ENCODE measurements around the gene SCAP. TPM values are rescaled to one million over a fixed set of nuclear protein-coding genes. Genes with fewer than 3 reads are reported as not detected.

SCAP gene
- polyA plus RNA-seq, 3 donors, result 64.8 to 73.8 (median 67.7) TPM

DNA sequence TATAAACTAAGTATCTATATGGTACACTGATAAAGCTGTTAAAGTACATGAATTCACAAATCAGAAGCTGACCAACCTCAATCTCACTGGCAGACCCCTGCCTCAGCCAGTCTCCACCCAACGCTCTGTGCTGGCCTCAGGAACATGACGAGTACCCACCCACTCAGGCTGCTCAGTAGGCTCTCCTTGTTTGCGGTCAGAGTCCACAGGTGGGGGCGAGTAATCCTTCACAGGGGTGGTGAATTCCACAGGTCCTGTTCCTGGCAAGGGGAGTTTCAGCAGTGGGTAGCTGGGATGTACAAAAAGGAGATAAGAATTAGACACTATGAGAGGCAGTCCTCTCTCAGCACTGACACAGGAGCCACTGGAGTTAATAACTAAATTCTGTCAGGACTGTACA, 40.9 kb downstream of the SCAP start:
- no peak for DNase-seq (ENCODE audit: low read depth in 3 of 3, low spot score in 2 of 3)

DNA sequence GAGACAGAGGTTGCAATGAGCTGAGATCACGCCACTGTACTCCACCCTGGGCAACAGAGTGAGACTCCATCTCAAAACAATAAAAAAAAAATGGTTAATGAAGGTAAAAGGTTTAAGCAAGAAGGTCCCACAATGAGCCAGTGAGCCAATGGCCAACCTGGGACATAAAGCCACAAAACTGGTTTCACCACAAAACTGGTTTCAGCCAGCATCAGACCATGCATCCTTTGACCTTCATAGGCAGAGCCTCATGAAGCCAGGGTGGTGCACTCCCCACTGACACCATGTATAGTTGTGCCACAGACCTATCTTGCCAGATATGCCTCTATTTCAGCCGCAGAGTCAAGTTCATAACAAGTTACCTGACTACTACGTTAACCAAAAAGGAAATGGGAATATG, 41.9 kb downstream of the SCAP start:
- DNase-seq (ENCODE audit: low read depth in 3 of 3, low spot score in 2 of 3), result no peak

DNA sequence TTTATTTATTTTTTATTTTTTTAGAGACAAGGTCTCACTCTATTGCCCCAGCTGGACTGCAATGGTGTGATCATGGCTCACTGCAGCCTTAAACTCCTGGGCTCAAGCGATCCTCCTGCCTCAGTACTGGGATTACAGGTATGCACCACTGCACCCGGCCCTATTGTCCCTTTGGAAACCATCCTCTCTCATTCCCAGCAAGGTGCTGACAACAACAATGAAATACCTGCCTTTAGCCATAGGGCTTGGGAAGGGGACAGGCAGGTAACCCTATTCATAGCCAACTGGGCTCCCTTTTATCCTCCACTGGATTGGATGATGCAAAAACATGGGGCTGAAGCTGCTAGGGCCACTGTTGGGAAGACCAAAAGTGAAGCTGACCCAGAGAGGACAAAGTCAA, 43.1 kb downstream of the SCAP start:
- no peak for DNase-seq (ENCODE audit: low read depth in 3 of 3, low spot score in 2 of 3)

DNA sequence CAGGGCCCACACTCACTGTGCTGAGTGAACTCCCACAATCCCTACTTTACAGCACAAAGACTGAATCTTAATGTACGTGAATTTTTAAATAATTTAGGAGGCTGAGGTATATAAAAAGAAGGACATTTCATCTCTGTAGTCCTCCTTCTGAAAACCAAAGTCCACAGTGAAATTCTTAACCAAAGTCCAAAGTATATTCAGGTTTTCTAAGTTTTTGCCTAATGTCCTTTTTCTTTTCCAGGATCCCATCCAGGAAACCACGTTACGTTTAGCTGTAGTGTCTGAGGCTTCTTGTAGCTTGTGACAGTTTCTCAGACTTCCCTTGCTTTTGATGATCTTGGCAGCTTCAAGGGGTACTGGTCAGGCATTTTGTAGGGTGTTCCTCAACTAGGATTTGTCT, 44.5 kb downstream of the SCAP start:
- no peak for DNase-seq (ENCODE audit: low read depth in 3 of 3, low spot score in 2 of 3)

DNA sequence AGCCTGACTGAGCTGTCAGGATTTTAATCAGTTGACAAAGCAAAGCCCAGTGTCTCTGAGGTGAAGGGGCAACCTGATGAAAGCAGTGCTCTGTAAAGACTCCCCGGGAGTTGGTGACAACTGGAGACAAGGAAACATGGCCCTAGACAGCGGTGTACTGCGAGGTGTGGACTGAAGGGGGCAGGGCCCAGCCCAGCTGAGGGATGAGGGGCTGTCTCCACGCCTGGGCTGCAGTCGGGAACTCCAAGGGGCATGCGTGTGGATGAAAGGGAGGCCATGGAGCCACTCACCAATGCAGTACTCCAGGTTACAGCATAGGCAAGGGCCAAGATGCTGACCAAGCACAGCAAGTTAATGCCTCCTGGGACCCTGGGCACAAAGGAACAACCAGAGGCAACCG, 45.1 kb downstream of the SCAP start:
- no peak for DNase-seq (ENCODE audit: low read depth in 3 of 3, low spot score in 2 of 3)

DNA sequence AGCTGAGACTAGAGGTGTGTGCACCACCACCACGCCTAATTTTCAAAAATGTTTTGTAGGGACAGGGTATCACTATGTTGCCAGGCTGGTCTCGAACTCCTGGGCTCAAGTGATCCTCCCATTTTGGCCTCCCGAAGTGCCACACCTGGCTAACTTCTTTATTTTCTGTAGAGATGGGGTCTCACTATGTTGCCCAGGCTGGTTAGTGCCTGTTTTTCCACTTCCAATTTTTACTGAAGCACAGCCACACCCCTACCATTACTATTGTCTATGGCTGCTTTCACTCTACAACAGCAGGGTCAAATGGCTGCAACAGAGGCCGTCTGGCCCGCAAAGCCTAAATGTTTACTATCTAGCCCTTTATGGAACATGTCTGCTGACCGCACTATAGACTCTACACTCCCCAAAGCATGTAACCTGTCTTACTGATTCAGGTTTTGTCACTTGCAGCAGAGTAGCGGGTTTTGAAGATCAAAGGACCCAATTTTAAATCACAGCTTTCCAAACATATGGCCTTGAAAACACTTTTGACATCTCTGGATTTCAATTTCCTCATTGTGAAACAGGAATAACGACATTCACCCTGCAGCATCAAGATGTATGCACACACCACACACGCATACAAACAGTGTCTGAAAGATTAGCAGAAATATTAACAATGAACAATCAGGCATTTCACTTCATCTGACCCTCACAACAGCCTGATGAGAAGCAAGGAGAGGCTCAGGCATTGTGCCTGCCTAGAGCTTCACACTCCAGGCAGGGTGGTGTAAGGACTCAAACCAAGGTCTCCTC, 46.1 kb downstream of the SCAP start:
- DNase-seq (ENCODE audit: low read depth in 3 of 3, low spot score in 2 of 3), result no peak

DNA sequence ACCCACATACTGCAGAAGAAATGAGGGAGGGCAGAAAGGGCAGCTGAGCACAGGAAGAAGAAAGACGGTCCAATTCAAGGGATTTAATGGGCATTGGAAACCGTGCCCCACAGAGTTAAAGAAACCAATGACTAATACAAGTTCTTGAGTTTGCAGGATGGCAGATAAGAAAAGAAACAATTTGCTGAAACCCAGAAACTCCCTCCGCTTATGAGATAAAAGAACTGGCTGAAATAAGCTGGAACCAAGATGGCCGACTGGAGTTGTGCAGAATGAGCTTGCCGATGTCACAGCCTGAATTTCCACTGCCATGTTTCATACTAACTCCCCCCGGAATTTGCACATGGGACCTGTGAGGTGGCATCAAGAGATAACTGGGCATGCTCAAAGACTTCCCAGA, 47.1 kb downstream of the SCAP start:
- DNase-seq (ENCODE audit: low read depth in 3 of 3, low spot score in 2 of 3), result no peak

DNA sequence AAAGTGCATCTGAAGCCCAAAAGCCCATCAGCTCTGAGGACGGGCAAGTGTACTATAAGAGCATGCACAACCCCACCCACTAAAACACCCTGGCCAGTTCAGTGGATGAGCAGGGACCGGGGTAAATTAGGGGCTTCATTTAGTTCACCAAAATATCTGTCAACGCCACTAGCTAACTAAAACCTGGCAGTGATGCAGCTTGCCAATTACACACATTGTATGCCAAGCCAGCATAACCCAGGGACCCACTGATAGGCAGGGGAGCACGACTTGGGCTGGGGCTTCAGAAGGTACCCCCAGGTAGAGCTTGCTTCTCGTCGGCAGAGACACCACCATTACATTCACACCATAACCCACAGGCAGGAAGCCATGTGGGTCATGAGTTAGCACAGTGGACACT, 47.9 kb downstream of the SCAP start:
- DNase-seq (ENCODE audit: low read depth in 3 of 3, low spot score in 2 of 3), result no peak

DNA sequence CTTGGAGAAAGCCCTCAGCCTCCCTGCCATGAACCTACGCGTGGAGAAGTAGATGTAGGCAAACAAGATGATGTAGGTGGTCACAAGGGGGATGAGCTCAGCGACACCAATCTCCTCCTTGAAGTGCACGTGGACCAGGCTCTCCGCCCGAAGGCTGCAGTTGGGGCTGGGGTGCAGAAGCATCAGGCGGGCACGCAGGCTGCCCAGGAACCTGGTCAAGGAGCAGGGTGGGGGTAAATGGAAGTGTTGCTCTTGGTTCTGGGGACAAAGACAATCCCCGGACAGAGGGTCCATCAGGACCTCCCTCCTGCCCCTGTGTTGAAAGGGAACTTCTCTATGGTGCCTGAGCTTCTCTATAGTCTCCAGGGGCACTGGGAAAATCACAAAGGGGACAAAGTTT, 49.8 kb downstream of the SCAP start:
- DNase-seq (ENCODE audit: low read depth in 3 of 3, low spot score in 2 of 3), result no peak

DNA sequence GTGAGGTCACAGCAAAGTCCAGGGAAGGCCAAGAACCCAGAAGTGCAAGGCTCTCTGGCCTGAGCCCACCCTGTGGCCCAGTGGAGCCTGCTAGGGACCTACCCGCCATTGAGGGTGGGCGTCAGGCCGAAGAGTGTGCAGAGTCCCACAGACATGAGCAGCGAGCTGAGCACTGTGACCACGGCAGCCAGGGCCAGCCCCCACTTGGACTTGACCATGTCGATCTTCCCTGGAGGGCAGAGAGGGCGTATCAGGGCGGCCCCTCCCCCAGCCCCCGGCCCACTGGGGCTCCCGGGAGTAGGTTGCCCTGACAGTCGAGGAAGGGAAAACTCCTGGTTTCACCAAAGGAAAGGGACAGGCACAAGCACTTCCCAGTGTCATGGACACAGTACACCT, 50.4 kb downstream of the SCAP start:
- DNase-seq (ENCODE audit: low read depth in 3 of 3, low spot score in 2 of 3), result no peak

DNA sequence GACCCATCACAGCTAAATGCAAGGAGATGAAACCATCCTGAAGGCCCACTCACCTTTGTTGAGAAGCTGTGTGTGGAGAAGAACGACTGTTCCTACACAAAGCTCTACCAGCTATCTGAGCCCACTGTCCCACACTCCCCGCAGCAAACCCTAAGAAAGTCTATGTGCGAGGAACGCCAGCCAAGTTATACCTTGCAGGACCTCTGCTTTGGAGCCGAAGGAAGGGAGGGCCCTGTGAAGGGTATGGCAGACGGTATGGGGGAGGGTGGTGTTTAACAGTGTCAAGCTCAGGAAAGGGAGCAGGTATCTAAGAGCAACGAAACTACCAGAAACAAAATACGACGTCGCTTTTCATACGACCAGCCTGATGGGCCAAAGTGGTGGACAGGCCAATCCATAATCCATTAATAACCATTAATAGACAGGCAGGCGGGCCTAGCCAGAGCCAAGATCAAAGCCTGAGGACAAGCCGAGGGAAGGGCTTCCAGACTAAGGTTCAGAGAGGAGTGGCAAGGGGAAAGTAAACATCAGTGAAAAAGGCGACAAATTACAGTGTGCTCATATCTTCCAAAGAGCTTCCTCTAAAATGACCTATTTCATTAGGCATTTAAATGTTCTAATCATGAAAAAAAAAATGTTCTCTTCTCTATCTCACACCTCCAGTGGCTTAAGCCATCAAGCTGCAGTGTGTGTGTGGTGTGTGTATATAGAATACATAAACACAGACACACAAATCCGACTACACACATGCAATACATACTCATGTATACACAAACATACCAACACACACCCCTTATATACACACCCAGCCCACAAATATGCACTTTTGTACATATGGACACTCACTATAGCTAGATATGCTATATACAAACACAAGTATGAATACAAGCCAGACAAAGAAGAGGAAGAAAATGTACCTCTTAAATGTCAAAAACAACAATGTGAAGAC, 51.0 kb downstream of the SCAP start:
- no peak for DNase-seq (ENCODE audit: low read depth in 3 of 3, low spot score in 2 of 3)

DNA sequence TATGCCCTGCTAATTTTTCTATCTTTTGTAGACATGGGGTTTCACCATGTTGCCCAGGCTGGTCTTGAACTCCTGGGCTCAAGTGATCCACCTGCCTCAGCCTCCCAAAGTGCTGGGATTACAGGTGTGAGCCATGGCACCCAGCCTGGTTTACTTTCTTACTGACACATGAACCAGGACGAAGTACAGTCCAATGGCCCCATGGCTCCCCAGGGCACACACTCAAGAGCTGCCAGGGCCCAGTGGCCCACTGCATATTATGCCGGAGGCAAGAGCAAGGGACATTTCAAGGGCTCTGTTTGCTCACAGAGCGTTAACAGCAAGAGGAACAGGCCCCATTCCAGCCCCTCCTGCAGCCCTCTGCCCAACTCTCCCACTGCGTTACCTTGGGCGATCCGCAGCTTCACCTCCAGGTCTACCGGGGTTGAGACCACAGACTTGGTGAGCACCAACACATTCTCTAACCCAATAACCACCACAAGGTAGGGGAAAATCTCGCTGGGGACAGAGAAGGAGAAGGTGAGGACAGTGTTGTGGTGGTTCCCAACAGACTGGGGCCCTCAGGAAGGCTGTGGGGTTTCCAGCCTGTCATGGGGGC, 52.1 kb downstream of the SCAP start:
- no peak for DNase-seq (ENCODE audit: low read depth in 3 of 3, low spot score in 2 of 3)

DNA sequence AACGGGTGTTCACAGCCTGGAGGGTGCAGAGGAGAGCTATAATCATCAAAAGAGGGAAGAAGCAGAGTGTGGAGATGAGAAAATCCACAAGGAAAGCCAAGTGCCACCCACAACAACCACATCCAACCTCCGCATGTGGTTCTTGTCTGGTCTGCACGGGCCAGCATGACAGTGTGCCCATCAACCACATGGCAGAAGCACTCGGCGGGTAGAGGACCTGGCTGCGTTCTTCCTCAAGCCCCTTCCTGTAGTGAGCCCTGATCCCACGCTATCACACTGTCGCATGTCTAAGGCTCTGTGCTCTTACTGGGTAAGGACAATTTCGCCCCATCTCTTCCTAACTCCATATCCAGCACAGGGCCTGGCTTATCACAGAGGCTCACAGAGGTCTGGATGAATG, 53.0 kb downstream of the SCAP start:
- DNase-seq (ENCODE audit: low read depth in 3 of 3, low spot score in 2 of 3), result no peak

DNA sequence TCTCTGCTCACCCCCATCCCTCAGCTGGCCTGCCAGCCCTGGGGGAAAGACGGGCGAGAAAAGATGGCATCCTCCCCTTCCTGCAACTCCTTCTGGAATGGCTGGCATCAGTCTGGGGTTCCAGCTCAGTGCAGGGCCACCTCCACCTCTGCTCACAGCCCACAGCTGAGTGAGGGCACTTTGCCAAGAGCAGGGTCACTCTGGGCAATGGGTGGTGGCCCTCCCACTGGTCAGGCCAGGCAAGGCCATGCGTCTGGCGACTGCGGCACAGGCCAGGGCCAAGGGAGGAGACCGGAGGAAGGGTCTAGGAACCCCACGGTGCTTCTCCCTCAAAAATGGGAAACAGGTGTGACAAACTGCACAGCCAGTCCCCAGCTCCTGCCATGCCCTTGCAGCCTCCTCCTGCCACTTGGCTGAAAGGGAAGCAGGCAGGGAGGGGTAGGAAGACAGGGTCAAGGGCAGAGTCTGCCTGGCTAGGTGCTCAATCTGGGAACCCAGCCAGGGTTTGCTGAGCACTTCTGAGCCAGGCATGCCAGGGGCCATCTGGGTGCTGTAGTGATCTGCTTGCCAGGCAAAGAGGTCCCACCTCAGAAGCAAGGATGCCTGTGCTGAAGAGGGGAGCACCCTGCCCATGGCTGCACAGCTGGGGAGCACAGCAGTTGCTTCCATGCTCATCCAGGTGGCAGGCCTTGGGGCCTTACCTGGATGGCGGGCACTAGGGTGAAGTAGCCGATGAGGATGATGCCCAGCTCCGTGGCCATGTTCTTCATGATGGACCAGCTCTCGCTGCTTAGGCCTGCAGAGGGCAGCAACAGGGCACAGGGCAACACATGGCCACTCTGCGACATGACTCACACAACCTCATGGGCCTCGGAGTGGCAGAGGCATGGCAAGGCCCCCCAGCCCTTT, 53.7 kb downstream of the SCAP start:
- no peak for DNase-seq (ENCODE audit: low read depth in 3 of 3, low spot score in 2 of 3)

DNA sequence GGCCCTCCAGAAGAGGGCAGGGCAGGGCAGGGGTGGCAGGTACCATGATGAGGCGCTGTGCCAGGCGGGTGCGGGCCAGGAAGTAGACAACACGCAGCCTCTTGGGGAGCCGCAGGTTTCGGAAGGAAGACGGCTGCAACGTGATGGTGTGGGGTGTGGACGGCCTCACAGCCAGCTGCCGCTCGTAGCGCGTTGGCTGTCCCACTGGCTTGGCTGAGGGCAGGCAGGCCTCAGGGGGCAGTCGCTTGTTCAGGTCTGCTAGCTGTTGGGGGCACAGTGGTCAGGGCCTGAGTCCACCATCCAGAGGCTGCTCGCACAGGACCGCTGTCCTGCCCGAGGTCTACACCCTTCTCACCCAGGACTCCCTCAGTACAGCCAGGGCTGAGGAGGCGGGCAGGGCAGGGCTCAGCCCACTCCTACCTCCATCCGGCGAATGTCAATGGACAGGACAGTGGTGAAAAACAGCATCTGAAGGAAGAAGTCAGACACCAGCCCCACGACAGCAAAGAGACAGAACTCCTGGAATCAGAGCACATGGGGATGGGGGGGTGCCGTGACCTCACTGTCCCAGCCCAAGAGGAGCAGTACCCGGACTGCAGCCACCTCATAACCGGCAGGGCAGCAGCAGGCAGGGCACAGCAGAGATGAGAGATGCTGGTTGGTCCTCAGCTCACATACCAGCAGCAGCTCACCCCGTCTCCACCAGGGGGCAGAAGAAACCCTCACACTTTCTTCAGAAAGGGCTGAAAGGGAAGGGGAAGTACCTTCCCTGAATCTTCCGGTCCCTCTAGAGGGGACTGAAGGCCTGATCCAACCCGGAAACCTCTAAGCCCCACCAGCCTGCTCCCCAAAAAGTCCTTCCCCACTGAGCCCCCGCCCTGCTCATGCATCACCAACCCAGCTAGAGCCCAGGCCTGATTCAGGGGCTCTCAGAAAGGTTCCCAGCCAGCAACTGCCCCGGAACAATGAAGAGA, 54.9 kb downstream of the SCAP start:
- peak; percentile 65 to 79 (median 73) for DNase-seq (ENCODE audit: low read depth in 3 of 3, low spot score in 2 of 3)

DNA sequence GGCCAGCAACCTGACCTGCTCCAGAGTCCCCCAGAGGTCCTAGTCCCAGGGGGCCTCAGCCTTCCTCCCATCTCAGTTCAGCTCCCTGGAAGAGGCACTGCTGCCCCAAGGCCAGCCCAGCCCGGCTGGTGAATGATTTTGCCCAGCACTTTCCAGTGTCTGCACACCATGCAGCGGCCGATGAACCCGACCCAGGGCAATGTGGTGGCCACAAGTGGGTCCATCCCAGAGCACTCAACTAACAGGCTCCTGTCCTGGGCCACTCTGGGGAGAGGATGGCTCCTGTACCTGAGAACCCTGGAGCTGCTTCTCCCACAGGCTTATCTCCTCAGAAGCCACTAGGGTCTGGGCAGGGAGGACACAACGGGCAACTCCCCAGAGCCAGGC, 55.7 kb downstream of the SCAP start:
- no peak for DNase-seq (ENCODE audit: low read depth in 3 of 3, low spot score in 2 of 3)

DNA sequence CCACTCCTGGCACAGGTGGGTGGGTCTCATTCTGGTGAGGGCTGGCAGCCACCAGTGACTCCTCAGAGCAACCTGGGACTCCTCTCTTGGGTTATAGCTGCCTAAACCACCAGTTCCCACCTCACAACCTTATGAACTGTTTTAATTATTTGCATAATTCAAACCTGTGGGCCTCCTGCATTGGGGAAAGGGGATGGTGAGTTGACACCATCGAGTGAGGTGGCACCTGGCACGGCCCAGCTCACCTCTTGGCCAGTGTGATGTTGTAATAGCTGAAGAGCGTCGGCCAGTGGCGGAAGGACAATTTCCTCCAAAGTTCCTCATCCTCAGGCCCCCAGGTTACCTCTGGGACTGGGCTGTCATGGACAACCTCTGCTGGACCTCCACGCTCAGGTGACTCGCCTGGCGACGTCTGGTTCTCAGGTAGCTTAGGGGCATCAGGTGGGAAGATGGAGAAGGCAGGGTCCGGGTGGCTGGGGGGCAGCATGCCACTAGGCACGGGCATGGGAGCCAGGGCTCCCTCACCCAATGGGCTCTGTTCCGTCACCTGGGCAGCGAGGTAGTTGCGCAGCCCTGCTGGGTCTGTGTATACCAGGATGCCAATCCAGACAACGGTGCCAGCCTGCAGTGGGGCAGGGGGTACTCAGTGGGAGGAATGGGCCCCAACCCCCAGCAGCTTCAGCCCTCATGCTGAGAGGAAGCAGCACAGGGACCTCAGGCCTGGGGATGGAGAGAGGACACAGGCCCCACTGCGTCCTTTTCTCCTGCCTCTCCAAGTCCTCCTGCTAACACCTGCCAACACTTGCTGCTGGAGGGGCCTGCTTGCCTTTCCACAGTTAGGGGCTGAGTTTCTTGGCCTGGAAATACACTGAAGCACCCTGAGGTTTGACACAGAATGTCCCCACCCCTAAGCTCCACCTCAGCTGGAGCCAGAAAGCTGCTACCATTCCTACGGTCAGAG, 56.4 kb downstream of the SCAP start:
- no peak for DNase-seq (ENCODE audit: low read depth in 3 of 3, low spot score in 2 of 3)

Measured in right renal cortex interstitium (tissue), 3 donors.